ENCODE data around the gene CCIN. TPM values are rescaled to one million over a fixed set of nuclear protein-coding genes. Genes with fewer than 3 reads are reported as not detected.

Gene CCIN
- total RNA-seq, 1 donor from 2014 or later, result 1.9 TPM

- no peaks in the 10 kb centered on the region for H3K27me3 ChIP-seq (ENCODE audit: insufficient read depth, low read length)
- H3K79me2 ChIP-seq (ENCODE audit: insufficient read depth, low read length), result peaks cover 3% of the 10 kb centered on the region
- H2AFZ ChIP-seq (ENCODE audit: low read depth, low read length), result no peak overlapping the region
- H3K4me3 ChIP-seq (ENCODE audit: insufficient read depth, low read depth, low read length), result no peak overlapping the region
- H3K9me3 ChIP-seq (ENCODE audit: insufficient read depth, low read depth, low read length), result no peaks in the 10 kb centered on the region
- no peak overlapping the region for H3K4me2 ChIP-seq (ENCODE audit: low read length)
- H3K36me3 ChIP-seq (ENCODE audit: insufficient read depth, low read length), result no peaks in the 10 kb centered on the region
- peaks cover 10% of the 10 kb centered on the region for H3K4me1 ChIP-seq (ENCODE audit: insufficient read depth, low read length)
- no peak overlapping the region for H3K27ac ChIP-seq (ENCODE audit: low read depth, low read length)
- peaks cover 3% of the 10 kb centered on the region for H3K9me3 Mint-ChIP-seq (ENCODE audit: unreplicated experiment)
- H3K4me3 Mint-ChIP-seq (ENCODE audit: unreplicated experiment), result no peak overlapping the region
- peaks cover under 1% of the 10 kb centered on the region for H3K36me3 Mint-ChIP-seq (ENCODE audit: low read depth, unreplicated experiment)
- no peak for TF ChIP-seq EZH2 (IDR thresholded peaks at IDR 0.05; ENCODE audit: insufficient read depth, low read length)
- TF ChIP-seq CTCF (IDR thresholded peaks at IDR 0.05; ENCODE audit: insufficient read depth, low read depth, low read length), result no peak
- H3K9ac ChIP-seq (ENCODE audit: low read length), result no peak overlapping the region
- H3K27me3 Mint-ChIP-seq (ENCODE audit: low read depth, unreplicated experiment), result no peaks in the 10 kb centered on the region
- no peak for FAIRE-seq
- H3K4me1 Mint-ChIP-seq (ENCODE audit: low read depth, unreplicated experiment), result peaks cover 7% of the 10 kb centered on the region
- peak; percentile 45 for DNase-seq (ENCODE audit: low read depth)
- peaks cover 2% of the 10 kb centered on the region for H4K20me1 ChIP-seq (ENCODE audit: insufficient read depth, low read length)
- no peak overlapping the region for H3K27ac Mint-ChIP-seq (ENCODE audit: unreplicated experiment)
Measured at GRCh38 chr9:36132086-36132485, 37.1 kb upstream of the CCIN start.

- Mint-ChIP-seq H3K36me3 (ENCODE audit: low read depth, unreplicated experiment) (peaks cover 4% of the 10 kb centered on the region), H3K4me3 (ENCODE audit: unreplicated experiment) (peak overlapping the region; percentile 50), H3K27ac (ENCODE audit: unreplicated experiment) (no peak overlapping the region), H3K9me3 (ENCODE audit: unreplicated experiment) (peaks cover 5% of the 10 kb centered on the region), H3K27me3 (ENCODE audit: low read depth, unreplicated experiment) (no peaks in the 10 kb centered on the region), H3K4me1 (ENCODE audit: low read depth, unreplicated experiment) (peaks cover 25% of the 10 kb centered on the region)
- Histone ChIP-seq H3K4me1 (ENCODE audit: insufficient read depth, low read length) (peaks cover 19% of the 10 kb centered on the region), H4K20me1 (ENCODE audit: insufficient read depth, low read length) (peaks cover 31% of the 10 kb centered on the region), H3K36me3 (ENCODE audit: insufficient read depth, low read length) (no peaks in the 10 kb centered on the region), H3K4me3 (ENCODE audit: insufficient read depth, low read depth, low read length) (no peak overlapping the region), H3K9me3 (ENCODE audit: insufficient read depth, low read depth, low read length) (no peaks in the 10 kb centered on the region), H3K4me2 (ENCODE audit: low read length) (no peak overlapping the region), H2AFZ (ENCODE audit: low read depth, low read length) (no peak overlapping the region), H3K79me2 (ENCODE audit: insufficient read depth, low read length) (peaks cover 30% of the 10 kb centered on the region), H3K27ac (ENCODE audit: low read depth, low read length) (no peak overlapping the region), H3K9ac (ENCODE audit: low read length) (no peak overlapping the region), H3K27me3 (ENCODE audit: insufficient read depth, low read length) (no peaks in the 10 kb centered on the region)
- TF ChIP-seq EZH2 (IDR thresholded peaks at IDR 0.05; ENCODE audit: insufficient read depth, low read length) (no peak), CTCF (IDR thresholded peaks at IDR 0.05; ENCODE audit: insufficient read depth, low read depth, low read length) (no peak)
- FAIRE-seq (no peak), DNase-seq (ENCODE audit: low read depth) (no peak)
Measured at GRCh38 chr9:36134761-36135505, 34.3 kb upstream of the CCIN start.

GRCh38 chr9:36135741-36136271, 33.4 kb upstream of the CCIN start:
- TF ChIP-seq EZH2 (IDR thresholded peaks at IDR 0.05; ENCODE audit: insufficient read depth, low read length) (no peak), CTCF (IDR thresholded peaks at IDR 0.05; ENCODE audit: insufficient read depth, low read depth, low read length) (no peak)
- Histone ChIP-seq H3K4me3 (ENCODE audit: insufficient read depth, low read depth, low read length) (peak overlapping the region; percentile 83), H3K27ac (ENCODE audit: low read depth, low read length) (no peak overlapping the region), H3K36me3 (ENCODE audit: insufficient read depth, low read length) (no peaks in the 10 kb centered on the region), H3K79me2 (ENCODE audit: insufficient read depth, low read length) (peaks cover 39% of the 10 kb centered on the region), H3K4me2 (ENCODE audit: low read length) (peak overlapping the region; percentile 99), H3K9me3 (ENCODE audit: insufficient read depth, low read depth, low read length) (no peaks in the 10 kb centered on the region), H2AFZ (ENCODE audit: low read depth, low read length) (peak overlapping the region; percentile 81), H3K4me1 (ENCODE audit: insufficient read depth, low read length) (peaks cover 20% of the 10 kb centered on the region), H3K27me3 (ENCODE audit: insufficient read depth, low read length) (no peaks in the 10 kb centered on the region), H3K9ac (ENCODE audit: low read length) (peak overlapping the region; percentile 84), H4K20me1 (ENCODE audit: insufficient read depth, low read length) (peaks cover 40% of the 10 kb centered on the region)
- no peak overlapping the region for H3K27ac Mint-ChIP-seq (ENCODE audit: unreplicated experiment)
- peaks cover 5% of the 10 kb centered on the region for H3K9me3 Mint-ChIP-seq (ENCODE audit: unreplicated experiment)
- FAIRE-seq (no peak), DNase-seq (ENCODE audit: low read depth) (no peak)
- H3K27me3 Mint-ChIP-seq (ENCODE audit: low read depth, unreplicated experiment), result no peaks in the 10 kb centered on the region
- H3K4me1 Mint-ChIP-seq (ENCODE audit: low read depth, unreplicated experiment), result peaks cover 33% of the 10 kb centered on the region
- peak overlapping the region; percentile 83 for H3K4me3 Mint-ChIP-seq (ENCODE audit: unreplicated experiment)
- H3K36me3 Mint-ChIP-seq (ENCODE audit: low read depth, unreplicated experiment), result peaks cover 6% of the 10 kb centered on the region

All from astrocyte (in vitro differentiated cells and primary cell).